22Rv1 (cell line): Measurements from ENCODE around the gene MPRIP.

Experiments used
- CTCF ChIP-seq: fragments of 450-650 bp; IDR thresholded peaks from 2 replicates; pipeline ENCODE4 v1.5.1; 2017; ENCODE audit warnings: mild to moderate bottlenecking
- ZFX ChIP-seq: fragments of 450-650 bp; IDR thresholded peaks from 2 replicates; pipeline ENCODE4 v1.6.1; 2017; ENCODE audit warnings: antibody characterized with exemption, borderline replicate concordance

DNA sequence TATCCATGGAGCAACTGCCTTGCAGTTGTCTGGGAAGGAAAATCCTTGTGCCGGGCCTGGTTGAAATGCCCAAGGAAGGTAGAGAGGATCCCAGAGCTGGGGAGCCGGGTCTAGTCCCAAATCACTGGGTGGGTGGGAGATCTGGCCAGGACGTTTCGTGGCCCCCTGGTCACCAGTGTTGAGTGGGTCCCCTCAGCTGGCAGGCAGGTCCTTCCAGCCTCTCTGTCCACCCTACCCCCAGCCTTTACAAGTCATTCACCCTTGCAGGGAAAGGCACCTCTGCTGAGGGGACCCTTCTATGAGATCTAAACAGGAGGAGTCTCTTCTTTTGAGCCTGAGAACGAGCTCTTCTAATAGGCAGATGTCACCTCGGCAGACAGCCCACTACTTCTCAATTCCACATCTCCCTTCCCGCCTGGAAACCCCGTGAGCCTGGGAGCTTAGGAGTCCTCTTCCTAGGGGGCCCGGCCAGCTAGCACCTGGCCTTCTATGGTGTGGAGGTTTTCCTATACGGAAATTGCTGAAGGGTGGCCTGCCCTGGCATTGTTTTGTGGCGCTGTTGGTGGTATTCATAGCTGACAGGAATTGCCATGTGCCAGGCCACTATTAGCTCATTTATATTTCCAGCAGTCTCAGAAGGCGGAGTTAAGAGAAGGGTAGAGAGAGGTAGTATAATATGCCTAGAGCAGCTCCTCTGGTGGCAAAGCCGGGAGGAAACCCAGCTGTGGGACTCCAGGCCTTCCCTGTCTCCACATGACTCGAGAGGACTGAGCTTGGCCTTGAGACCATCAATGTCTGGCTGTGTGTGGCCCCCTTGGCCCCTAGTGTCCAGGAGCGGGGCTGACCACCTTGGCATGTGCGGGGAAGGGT lies 13.3 kb downstream of the MPRIP start:
- TF ChIP-seq CTCF (no peak), ZFX (no peak)
